GM10266 (cell line): ENCODE data around the gene HYAL3.

Experiments
- DNase-seq: peaks from one replicate; pipeline ENCODE4 v3.0.0; 2012; ENCODE audit errors: extremely low spot score
- CTCF ChIP-seq: IDR thresholded peaks from 2 replicates; pipeline ENCODE4 v1.5.1; 2012; ENCODE audit warnings: mild to moderate bottlenecking, low read depth; ENCODE audit not compliant: control insufficient read depth, insufficient read depth; ENCODE audit errors: missing control alignments

The HYAL3 gene

GRCh38 chr3:50297896-50298725 is 1.1 kb downstream of the HYAL3 start:
- no peak for TF ChIP-seq CTCF
- DNase-seq: no peak

DNA sequence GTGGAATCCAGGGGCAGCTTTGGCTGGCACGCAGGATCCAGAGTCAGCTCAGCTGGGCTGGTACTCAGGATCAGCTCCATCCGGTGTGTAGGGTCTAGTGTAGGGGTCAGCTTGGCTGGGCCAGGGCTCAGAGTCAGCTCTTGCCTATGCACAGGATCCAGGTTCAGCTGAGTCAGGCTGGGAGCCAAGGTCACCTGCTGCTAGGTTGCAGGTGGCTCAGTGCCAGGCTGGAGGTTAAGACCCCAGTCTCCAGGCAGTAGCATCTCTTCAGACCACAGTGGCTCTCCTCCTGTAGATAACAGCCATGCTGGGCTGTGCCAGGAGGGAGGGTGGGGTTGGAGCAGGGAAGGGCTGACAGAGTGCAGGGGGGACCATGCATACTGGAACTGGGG is 1.8 kb downstream of the HYAL3 start:
- no peak for TF ChIP-seq CTCF
- no peak for DNase-seq

GRCh38 chr3:50296721-50297383 is 2.4 kb downstream of the HYAL3 start:
- DNase-seq: no peak

GRCh38 chr3:50295553-50296431 is 3.4 kb downstream of the HYAL3 start:
- DNase-seq: no peak
- no peak for TF ChIP-seq CTCF

More at GRCh38 chr3:50296721-50297383, 2.4 kb downstream of the HYAL3 start:
- no peak for TF ChIP-seq CTCF

GRCh38 chr3:50294492-50295403 is 4.5 kb downstream of the HYAL3 start:
- TF ChIP-seq CTCF: no peak
- DNase-seq: no peak

- no peak for TF ChIP-seq CTCF
- no peak for DNase-seq
Measured at GRCh38 chr3:50294089-50294488, 5.1 kb downstream of the HYAL3 start.
